Measurements from ENCODE around the gene MAPK12. TPM values are rescaled to one million over a fixed set of nuclear protein-coding genes. Genes with fewer than 3 reads are reported as not detected.

The MAPK12 gene
- total and polyA plus RNA-seq, 2 donors (not counting 1 experiment from before 2014, with no cell fraction given), result 6.5 to 7.8 TPM

- no peak for TF ChIP-seq EZH2 (IDR thresholded peaks at IDR 0.05; ENCODE audit: borderline replicate concordance, insufficient read depth, low read depth, low read length, poor library complexity, severe bottlenecking)
- no peak for TF ChIP-seq CTCF (IDR thresholded peaks at IDR 0.05)
- POLR2A ChIA-PET, result interaction anchor here (0.7 to 1.7 kb wide), 6 partner anchors 54 to 377 kb away, joined by 3 to 9 read pairs (median 4); no protein-coding TSS in a partner anchor
- intact Hi-C loops (cut with micrococcal nuclease), result loop anchor here (1.0 to 2.0 kb wide), 7 partner anchors 8 to 376 kb away; partner anchors contain the start of genes MAPK11 and SCO2
- peak within 1 kb of the TSS; percentile 88 for H3K9ac ChIP-seq (ENCODE audit: low read length)
- CTCF ChIA-PET, result interaction anchor here (0.8 to 2.9 kb wide), 10 partner anchors 23 to 477 kb away, joined by 3 to 16 read pairs (median 4); partner anchors contain the start of genes LMF2, NCAPH2 and SCO2
- H3K4me1 Mint-ChIP-seq, result peaks cover 40% of the 10 kb centered on the region
- peak within 1 kb of the TSS; percentile 93 for H3K4me2 ChIP-seq (replicated peaks; ENCODE audit: low read depth, low read length, poor library complexity, severe bottlenecking)
- no peaks in the 10 kb centered on the region for H3K9me3 Mint-ChIP-seq (ENCODE audit: insufficient read depth)
- peaks cover 33 to 66% of the 10 kb centered on the region in 2 donors for H3K4me1 ChIP-seq (ENCODE audit: control insufficient read depth in 2 of 2, insufficient read depth in 2 of 2, low read length in 2 of 2)
- H3K27me3 Mint-ChIP-seq, result no peaks in the 10 kb centered on the region
- peaks cover 80% of the 10 kb centered on the region for H3K79me2 ChIP-seq (ENCODE audit: control insufficient read depth, insufficient read depth, low read length)
- H3K36me3 ChIP-seq (replicated peaks in 1 of 2; ENCODE audit: control extremely low read depth in 1 of 2, control insufficient read depth in 1 of 2, extremely low read depth in 1 of 2, insufficient read depth in 2 of 2, low read length in 1 of 2), result peaks cover 0 to 36% of the 10 kb centered on the region in 2 experiments
- peak within 1 kb of the TSS; percentile 85 for H2AFZ ChIP-seq (ENCODE audit: insufficient read depth, low read depth, low read length, poor library complexity, severe bottlenecking)
- peak within 1 kb of the TSS; percentile 99 for H3K27ac Mint-ChIP-seq
- H4K20me1 ChIP-seq (ENCODE audit: control insufficient read depth, insufficient read depth, low read length, poor library complexity, severe bottlenecking), result peaks cover 74% of the 10 kb centered on the region
- peak; percentile 96 for DNase-seq
- WGBS (ENCODE audit: insufficient coverage), result under 1% methylated on average over 76 of the region's 76 CpGs
- peak; percentile 81 for ATAC-seq (ENCODE audit: low read depth)
- H3K27ac ChIP-seq (ENCODE audit: low read length in 2 of 2), result peak within 1 kb of the TSS; percentile 91 to 96
- H3K4me3 ChIP-seq (ENCODE audit: control extremely low read depth in 1 of 5, extremely low read depth in 1 of 5, insufficient read depth in 1 of 5, low read depth in 2 of 5, low read length in 4 of 5), result peak within 1 kb of the TSS; percentile 65 to 99 (median 90)
- H3K27me3 ChIP-seq (replicated peaks in 1 of 4; ENCODE audit: control extremely low read depth in 1 of 4, control insufficient read depth in 3 of 4, insufficient read depth in 4 of 4, low read length in 3 of 4), result no peaks in the 10 kb centered on the region
- H3K4me3 Mint-ChIP-seq, result peak within 1 kb of the TSS; percentile 96
- H3K9me3 ChIP-seq (ENCODE audit: control extremely low read depth in 1 of 3, control insufficient read depth in 2 of 3, insufficient read depth in 1 of 3, low read length in 2 of 3), result no peaks in the 10 kb centered on the region
Observed at GRCh38 chr22:50244420-50245213, 16.9 kb downstream of the MAPK12 start, which contains the start of gene TUBGCP6. TSS of gene TUBGCP6 (minus strand) at chr22:50245023. CDS start at chr22:50244459, 564 bp downstream.

Data from B cell (primary cell).